NCI-H2227 (cell line): ENCODE data around the gene SLC7A6.

ENCODE experiments used
- DNase-seq: peaks from one replicate; lab custom pipeline; 2025; ENCODE audit not compliant: unreplicated experiment; lab: John Stamatoyannopoulos, UW

SLC7A6 gene

DNA sequence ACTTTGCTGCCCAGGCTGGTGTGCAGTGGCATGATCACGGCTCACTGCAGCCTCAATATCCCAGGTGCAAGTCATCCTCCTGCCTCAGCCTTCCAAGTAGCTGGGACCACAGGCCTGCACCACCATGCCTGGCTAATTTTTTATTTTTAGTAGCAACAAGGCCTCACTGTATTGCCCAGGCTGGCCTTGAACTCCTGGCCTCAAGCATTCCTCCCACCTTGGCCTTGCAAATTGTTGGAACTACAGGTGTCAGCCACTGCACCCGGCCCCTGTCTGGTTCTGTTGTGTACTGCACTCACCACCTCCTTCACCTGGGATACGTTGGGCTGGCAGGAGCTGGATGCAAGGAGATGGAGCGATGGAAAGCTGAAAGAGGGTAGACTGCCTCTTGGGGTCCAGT lies 10.6 kb upstream of the SLC7A6 start:
- no peak for DNase-seq

DNA sequence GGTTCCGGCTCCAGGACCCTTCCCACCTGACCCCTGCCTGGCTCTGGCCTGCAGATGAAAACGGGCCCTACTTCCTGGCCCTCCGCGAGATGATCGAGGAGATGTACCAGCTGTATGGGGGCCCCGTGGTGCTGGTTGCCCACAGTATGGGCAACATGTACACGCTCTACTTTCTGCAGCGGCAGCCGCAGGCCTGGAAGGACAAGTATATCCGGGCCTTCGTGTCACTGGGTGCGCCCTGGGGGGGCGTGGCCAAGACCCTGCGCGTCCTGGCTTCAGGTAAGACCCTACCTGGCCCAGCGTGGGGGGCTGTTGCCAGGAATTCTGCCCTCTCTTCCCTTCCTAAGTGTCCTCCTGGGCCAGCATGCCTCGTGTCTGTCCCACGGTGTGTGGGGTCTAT lies 8.6 kb upstream of the SLC7A6 start:
- DNase-seq: no peak

DNA sequence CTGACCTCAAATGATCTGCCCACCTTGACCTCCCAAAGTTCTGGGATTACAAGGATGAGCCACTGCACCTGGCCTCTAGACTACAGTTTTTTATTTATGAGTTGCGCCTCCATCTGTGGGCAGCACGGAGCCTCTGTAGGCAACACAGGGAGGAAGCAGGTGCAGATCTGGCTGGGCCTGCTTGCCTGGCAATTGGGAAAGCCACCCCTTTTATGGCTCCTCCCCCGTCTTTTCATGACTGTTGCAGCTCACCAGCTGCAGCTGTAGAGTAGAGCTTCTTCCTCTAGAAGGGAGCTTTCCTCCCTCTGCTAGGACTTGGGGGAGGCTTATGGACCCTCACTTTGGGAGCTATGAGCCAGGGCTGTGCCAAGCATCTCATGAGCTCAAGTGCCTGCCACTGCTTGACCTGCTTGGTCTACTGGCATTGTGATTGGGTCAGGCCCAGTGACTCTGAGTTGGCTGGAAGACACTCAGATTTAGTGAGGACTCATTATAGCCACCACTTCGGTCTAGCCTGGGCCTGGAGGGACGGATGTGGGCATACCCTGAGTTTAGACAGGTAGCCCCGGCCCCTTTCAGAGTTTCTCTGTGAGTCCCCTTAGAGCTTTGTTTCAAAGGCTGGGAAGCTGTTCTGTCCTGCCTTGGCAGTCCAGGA lies 6.9 kb upstream of the SLC7A6 start:
- DNase-seq: no peak

DNA sequence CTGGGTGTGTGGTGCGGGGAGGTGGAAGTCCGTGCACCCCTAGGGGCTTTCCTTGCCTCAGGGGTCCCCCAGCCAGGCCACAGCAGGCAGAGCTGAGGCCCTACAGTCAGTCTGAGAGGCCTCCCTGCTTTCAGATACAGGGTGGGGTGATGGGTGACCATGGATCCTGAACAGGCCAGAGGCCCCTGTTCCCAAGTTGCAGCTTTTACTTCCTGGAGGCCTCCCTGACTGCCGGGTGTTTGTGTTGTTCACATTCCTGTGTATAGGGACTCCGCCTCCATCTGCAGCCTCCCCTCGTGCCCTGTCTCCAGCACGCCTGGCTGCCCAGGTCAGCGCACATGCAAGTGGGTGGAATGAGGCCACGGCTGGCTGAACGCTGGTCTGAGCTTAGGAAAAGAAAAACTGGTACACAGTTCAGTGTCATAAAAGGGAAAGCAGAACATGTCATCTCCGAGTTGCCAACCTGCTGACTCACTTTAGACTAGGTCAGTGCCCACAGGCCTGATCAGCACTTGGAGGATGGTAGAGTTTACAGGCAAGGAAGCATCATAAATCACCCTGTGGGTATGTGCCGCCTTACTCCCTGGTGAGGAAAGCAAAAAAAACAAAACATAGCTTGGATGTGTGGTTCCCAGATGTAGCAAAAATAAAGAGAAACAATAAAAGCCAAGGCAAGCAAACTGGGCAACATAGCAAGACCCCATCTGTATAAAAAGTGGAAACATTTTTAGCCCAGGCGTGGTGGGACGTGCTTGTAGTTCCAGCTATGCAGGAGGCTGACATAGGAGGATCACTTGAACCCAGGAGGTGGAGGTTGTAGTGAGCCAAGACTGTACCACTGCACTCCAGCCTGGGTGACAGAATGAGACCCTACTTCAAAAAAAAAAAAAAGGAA lies 6.2 kb upstream of the SLC7A6 start:
- DNase-seq: no peak

DNA sequence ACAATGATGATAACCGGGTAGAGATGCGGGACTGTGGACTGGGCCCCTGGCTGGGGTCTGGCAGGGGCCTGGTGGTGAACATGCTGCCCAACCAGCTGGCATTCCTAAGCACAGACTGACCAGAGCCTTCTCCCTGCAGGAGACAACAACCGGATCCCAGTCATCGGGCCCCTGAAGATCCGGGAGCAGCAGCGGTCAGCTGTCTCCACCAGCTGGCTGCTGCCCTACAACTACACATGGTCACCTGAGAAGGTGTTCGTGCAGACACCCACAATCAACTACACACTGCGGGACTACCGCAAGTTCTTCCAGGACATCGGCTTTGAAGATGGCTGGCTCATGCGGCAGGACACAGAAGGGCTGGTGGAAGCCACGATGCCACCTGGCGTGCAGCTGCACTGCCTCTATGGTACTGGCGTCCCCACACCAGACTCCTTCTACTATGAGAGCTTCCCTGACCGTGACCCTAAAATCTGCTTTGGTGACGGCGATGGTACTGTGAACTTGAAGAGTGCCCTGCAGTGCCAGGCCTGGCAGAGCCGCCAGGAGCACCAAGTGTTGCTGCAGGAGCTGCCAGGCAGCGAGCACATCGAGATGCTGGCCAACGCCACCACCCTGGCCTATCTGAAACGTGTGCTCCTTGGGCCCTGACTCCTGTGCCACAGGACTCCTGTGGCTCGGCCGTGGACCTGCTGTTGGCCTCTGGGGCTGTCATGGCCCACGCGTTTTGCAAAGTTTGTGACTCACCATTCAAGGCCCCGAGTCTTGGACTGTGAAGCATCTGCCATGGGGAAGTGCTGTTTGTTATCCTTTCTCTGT lies 5.1 kb upstream of the SLC7A6 start:
- no peak for DNase-seq

DNA sequence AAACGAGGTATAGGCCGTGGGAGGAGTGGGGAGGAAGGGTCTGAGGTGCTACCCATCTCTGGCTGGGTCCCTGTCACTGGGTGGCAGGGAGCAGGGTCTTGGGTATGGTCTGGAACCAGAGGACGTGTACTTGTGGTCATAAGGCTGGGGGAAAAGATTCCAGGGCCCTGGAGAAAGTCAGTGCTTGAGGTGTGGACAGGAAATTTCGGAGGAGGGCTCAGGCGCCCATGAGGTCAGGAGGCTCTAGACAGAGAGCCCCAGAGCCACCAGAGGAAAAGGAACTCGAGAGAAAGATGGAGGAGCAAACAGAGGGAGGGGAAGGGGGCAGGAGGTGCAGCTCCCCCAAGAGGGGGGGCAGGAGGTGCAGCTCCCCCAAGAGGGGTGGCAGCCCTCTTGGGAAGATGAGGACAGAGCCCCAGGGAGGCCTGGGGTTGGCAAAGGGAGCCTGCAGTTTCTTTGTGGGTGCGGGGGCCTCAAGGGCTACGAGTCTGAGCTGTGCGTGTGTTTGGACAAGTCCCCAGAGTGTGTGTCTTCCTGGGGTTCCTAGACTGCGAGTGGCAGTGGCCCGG lies 683 bp upstream of the SLC7A6 start:
- DNase-seq: no peak

DNA sequence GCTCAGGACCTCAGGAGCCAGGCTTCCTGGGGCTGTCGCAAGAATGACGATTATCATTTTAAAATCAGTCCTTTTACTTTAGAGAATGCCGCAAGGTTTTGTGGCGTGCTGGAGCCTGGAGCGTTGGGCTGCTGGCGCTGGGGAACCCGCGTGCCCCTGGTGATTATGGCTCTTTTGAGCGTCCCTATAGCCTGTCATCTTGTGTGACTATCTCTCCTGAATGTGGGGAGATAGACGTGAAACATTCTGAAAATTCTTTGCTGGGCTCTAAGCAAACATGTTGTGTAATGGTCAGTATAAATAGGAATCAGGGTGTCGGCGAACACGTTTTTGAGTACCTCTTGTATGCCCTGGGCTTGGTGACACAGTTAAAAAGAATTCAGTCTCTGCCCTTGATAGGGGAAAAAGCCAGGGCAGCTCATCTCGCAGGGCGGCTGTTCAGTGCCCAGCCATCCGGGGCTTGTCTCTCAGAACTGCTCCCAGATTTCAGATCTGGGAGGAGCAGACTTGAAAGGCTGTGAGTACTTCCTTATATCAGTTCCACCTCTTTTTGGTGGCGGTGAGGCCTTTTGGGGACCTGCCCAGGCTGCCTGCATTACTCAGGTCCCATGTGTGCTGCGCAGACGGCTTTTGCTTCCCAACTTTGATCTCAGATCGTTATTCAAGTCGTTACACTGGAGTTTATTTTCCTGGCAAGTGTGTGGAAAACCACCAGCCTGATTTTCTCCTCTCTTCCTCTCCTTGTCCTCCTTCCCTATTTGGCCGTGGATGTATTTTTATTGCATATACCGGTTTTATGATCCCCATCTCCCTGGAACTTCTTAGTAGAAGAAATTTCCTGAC lies 973 bp downstream of the SLC7A6 start:
- DNase-seq: peak; percentile 10

DNA sequence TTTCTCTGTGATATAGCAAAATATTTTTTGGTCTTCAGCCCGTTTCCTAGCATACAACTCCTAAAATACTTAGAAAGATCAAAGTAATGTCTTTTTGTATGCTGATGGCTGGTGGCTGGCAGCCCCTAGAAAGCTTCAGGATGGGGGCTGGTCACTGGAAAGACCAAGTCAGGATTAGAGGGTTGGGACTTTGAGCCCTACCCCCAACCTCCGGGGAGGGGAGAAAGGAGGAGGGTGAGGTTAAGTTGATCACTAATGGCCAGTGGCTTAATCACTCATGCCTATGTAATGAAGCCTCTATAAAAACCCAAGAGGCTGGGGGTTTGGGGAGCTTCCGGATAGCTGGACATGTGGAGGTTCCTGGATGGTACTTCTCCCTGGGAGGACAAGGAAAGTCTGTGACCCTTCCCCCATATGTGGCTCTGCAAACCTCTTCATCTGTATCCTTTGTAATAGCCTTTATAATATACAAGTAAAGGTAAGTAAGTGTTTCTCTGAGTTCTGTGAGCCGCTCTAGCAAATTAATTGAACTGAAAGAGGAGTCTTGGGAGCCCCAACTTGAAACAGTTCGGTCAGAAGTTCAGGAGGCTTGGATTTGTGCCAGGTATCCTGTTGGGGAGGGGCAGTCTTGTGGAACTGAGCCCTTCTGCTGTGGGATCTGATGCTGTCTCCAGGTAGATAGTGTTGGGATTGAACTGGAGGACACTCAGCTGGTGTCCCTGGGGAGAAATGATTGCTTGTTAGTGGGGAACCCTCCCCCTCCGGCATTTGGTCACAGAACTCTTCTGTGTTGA lies 3.5 kb downstream of the SLC7A6 start:
- DNase-seq: no peak

DNA sequence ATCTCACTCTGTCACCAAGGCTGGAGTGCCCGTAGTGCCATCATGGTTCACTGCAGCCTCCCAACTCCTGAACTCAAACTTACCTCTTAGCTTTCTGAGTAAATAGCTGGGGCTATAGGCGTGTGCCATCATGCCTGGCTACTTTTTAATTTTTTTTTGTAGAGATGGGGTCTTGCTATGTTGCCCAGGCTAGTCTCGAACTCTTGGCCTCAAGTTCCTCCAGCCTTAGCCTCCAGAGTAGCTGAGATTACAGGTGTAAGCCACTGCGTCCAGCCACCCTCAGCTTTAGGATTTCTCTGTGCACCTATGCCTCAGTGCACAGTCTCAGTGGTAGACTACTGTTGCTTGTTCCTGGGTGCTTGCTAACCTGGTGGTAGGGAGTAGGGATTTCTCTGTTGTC lies 5.5 kb downstream of the SLC7A6 start:
- DNase-seq: no peak

DNA sequence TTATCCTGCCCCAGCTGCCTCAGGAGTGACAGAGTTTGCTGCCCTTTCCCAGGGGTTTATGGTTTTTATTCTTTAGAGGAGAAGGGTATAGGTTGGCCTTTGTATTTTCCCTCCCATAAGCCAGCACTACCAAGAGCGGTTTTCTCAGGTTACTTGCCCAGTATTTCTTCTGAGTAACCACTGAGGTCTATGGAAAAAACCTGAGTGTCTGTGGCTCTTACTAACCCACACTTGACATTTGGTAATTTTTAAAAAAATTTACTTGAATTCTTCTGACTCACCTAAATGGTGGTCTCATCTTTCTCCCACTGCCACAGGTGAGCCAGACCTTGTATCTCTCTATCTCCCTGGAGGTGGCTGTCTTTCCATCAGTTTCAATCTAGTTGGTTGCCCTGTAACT lies 6.0 kb downstream of the SLC7A6 start:
- no peak for DNase-seq

DNA sequence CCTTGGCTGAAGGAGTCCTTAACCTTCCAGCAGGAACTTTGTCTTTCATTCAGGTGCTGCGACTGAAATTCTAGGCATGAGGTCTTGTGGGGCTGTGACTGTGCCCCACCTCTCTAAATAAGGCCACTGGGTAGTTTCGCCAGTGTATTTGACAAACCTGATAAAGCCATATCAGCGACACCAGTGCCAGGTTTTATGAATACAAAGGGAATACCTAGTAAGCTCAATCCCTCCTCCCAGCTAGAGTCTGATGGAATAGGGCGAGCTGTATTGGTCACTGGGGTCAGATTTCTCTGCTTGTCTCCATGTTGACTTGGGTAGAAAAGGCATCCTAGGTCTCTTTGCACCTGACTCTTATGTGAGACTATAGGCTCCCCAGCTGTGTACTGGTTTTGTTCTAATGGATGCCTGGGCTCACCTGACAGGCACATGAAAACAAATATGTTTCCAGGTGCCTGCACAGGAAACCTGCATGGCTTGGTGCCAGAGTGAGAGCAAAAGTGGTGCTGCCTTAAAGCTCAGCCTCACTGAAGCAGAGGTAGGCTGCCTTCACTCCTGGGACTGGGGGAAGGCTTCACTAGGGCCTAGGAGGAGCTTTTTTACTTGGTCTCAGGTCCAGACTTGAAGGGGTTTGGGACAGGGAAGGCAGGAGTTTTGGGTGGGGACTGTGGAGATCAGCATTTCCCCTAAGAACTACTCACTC lies 8.3 kb downstream of the SLC7A6 start:
- DNase-seq: no peak

DNA sequence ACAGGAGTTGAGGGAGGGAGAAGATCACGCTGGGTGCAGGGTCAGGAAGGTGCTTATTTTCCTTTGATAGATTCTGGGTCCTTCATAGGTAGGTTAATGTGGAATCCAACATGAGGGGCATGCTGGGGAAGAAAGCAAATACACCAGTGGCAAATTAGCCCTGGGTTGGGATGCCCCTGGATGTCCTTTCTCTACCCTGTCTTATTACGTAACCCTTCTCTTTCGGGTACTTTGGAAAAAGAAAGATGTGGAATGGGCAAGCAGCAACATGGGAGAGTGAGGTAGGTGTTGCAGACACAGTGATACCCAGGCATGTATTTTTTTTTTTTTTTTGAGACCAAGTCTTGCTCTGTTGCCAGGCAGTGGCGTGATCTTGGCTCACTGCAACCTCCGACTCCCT lies 9.1 kb downstream of the SLC7A6 start:
- no peak for DNase-seq

DNA sequence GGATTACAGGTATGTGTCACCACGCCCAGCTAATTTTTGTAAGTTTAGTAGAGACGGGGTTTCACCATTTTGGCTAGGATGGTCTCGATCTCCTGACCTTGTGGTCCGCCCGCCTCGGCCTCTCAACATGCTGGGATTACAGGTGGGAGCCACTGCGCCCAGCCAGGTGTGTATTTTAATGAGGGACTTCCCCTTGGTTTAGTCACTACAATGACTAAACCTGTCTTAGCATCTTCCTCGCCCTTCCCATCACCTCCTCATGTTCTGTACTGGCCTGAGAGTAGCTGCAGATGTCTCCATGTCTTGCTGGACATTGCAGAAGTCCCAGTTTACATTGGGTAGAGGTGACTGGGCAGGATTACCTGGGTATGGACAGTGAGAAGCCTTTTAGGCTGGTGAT lies 9.6 kb downstream of the SLC7A6 start:
- no peak for DNase-seq

DNA sequence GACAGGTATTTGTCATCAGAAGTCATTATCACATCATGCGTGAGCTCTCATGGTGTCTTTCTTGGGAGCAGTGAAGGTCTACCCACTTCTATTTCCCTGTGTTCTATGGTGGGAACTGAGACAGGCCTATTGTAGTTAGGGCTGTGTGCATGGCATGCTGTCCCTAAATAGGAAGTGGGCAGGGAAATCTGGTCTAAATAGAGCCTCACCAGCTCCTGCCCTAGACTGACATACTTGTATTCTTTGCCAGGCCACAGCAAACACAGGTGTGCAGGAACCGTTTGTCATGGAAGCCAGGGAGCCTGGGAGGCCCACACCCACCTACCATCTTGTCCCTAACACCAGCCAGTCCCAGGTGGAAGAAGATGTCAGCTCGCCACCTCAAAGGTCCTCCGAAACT lies 10.1 kb downstream of the SLC7A6 start:
- no peak for DNase-seq

DNA sequence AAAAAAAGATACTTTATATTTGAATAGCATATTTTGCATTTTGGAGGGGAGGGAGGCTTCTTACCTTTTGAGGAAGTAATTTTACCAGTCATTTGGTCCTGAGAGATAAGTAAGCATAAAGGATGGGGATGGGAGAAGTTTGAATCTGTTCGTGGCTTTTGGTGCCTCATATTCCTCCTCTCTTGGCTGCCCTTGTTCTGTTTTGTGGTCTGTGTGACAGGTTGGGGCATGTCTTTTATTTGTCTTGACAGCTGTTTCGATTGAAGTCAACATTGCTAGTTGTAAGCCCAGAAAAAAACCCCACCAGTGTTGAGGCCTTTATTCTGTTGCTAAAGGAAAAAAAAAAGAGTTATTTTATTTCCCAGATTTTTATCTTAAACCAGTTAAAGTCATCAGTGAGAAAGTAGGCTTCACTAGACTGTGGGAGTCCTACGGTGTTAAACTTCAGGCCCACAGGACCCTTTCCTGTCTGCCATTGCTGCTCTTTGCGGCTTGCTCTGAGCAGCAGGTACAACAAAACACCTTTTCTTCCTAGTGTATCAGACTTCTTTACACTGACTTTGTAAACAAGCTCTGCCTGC lies 11.4 kb downstream of the SLC7A6 start:
- no peak for DNase-seq

DNA sequence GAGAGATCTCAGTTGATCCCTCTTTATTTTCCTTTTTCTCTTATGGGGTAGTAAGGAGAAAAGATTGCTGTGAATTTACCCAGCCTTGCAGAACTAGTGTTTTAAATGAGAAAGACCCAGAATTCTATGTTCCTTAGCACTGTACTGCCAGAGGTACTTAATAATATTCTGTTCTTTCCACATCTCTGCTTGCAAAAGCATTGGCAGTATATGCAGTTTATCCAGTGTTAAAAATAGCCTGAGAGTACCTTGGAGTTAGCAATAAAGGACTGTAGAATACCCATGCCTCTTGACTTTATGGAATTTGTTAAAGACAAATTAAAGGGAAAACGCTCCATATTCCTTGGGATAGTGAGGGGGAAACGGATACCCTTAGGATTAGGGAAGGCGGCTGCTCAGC lies 11.9 kb downstream of the SLC7A6 start:
- DNase-seq: no peak

DNA sequence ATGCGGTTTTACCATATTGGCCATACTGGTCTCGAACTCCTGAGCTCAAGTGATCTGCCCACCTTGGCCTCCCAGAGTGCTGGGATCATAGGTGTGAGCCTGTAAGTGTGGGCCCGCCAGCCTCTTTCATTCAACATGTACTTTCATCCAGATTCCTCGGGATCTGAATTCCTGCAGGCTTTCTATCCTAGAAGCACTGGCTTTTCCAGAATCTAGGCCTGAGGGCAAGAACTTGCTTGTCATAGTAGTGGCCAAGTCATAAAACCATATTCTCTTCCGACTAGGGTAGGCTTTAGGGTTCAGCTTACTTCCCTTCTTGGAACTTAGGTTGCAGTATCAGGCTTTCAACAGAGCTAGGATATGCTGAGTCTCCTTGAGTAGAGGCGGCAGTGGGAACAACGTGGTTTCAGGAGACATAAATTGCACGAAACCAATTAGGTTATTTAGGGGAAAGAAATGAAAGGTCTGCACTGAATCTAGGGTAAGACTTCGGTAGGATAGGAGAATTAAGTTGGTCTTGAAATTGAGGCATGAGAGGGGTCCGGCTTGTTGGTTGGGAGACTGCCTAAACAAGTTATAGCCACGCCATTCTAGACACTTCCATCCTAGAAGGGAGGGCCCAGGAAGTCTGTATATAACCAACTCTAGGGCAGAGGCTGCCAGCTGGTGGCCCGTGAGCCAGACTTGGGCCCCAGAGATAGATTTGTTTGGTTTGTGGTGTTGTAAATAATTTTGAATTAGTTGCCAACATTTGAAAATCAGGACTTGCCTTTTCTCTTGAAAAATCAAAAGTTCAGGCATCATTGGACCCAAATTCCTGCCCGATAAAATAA lies 15.6 kb downstream of the SLC7A6 start:
- no peak for DNase-seq
